ENCODE data around the gene UBE3A. TPM values are rescaled to one million over a fixed set of nuclear protein-coding genes. Genes with fewer than 3 reads are reported as not detected.

Gene UBE3A
- polyA plus RNA-seq, 1 of the 3 experiments (the other 2 are of a cell fraction) = 9.7 TPM

- no peak overlapping the region for H3K4me2 ChIP-seq
- no peak overlapping the region for H3K27ac ChIP-seq (ENCODE audit: low read depth in 2 of 2, low read length in 1 of 2)
- POLR2A ChIA-PET = interaction anchor here (0.6 kb wide), 1 partner anchor 12 kb away, joined by 3 read pairs; no protein-coding TSS in a partner anchor
- CTCF ChIA-PET = no interaction called here
- no peaks in the 10 kb centered on the region for H3K9me2 ChIP-seq
- H4K20me1 ChIP-seq (ENCODE audit: insufficient read depth) = no peaks in the 10 kb centered on the region
- no peaks in the 10 kb centered on the region for H3K79me2 ChIP-seq (ENCODE audit: insufficient read depth)
- H2AFZ ChIP-seq (ENCODE audit: low read depth) = no peak overlapping the region
- H3K4me3 ChIP-seq (ENCODE audit: low read depth in 2 of 2, low read length in 1 of 2) = no peak overlapping the region
- 93% methylated on average over 2 of the region's 2 CpGs for WGBS (ENCODE audit: low lambda C conversion rate)
- H3K36me3 ChIP-seq (replicated peaks in 1 of 2; ENCODE audit: control insufficient read depth in 1 of 2, insufficient read depth in 2 of 2, low read length in 1 of 2) = peaks cover 22 to 43% of the 10 kb centered on the region in 2 experiments
- H3K27me3 ChIP-seq (ENCODE audit: insufficient read depth) = no peaks in the 10 kb centered on the region
- peaks cover 2% of the 10 kb centered on the region for H3F3A ChIP-seq (replicated peaks; ENCODE audit: insufficient read depth)
- H3K4me1 ChIP-seq (ENCODE audit: control insufficient read depth in 1 of 2, insufficient read depth in 2 of 2, low read depth in 1 of 2, low read length in 1 of 2) = peaks cover 0 to 6% of the 10 kb centered on the region in 2 experiments; a peak in 1 of 4 replicates
- DNase-seq = no peak
- H3K9ac ChIP-seq = no peak overlapping the region
- TF ChIP-seq, protein P1, sequence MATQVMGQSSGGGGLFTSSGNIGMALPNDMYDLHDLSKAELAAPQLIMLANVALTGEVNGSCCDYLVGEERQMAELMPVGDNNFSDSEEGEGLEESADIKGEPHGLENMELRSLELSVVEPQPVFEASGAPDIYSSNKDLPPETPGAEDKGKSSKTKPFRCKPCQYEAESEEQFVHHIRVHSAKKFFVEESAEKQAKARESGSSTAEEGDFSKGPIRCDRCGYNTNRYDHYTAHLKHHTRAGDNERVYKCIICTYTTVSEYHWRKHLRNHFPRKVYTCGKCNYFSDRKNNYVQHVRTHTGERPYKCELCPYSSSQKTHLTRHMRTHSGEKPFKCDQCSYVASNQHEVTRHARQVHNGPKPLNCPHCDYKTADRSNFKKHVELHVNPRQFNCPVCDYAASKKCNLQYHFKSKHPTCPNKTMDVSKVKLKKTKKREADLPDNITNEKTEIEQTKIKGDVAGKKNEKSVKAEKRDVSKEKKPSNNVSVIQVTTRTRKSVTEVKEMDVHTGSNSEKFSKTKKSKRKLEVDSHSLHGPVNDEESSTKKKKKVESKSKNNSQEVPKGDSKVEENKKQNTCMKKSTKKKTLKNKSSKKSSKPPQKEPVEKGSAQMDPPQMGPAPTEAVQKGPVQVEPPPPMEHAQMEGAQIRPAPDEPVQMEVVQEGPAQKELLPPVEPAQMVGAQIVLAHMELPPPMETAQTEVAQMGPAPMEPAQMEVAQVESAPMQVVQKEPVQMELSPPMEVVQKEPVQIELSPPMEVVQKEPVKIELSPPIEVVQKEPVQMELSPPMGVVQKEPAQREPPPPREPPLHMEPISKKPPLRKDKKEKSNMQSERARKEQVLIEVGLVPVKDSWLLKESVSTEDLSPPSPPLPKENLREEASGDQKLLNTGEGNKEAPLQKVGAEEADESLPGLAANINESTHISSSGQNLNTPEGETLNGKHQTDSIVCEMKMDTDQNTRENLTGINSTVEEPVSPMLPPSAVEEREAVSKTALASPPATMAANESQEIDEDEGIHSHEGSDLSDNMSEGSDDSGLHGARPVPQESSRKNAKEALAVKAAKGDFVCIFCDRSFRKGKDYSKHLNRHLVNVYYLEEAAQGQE (IDR thresholded peaks at IDR 0.05; ENCODE audit: low read depth, low read length) = no peak
- TF ChIP-seq POLR2AphosphoS5 (IDR thresholded peaks at IDR 0.05; ENCODE audit: low read depth, low read length) (no peak), USF2 (IDR thresholded peaks at IDR 0.05; ENCODE audit: borderline replicate concordance, low read depth, low read length) (no peak), TAF1 (IDR thresholded peaks at IDR 0.05; ENCODE audit: borderline replicate concordance, low read depth, low read length) (no peak), SMC3 (IDR thresholded peaks at IDR 0.05; ENCODE audit: low read depth, low read length) (no peak), TEAD4 (IDR thresholded peaks at IDR 0.05; ENCODE audit: borderline replicate concordance, insufficient read depth) (no peak), EZH2phosphoT487 (IDR thresholded peaks at IDR 0.05; ENCODE audit: borderline replicate concordance, low read depth) (no peak), ELF1 (IDR thresholded peaks at IDR 0.05) (no peak), MXI1 (IDR thresholded peaks at IDR 0.05; ENCODE audit: low read depth, low read length) (no peak), RFX5 (IDR thresholded peaks at IDR 0.05; ENCODE audit: low read length) (no peak), TCF12 (IDR thresholded peaks at IDR 0.05) (no peak), CHD2 (IDR thresholded peaks at IDR 0.05; ENCODE audit: low read length, partially characterized antibody) (no peak), EP300 (IDR thresholded peaks at IDR 0.05; ENCODE audit: borderline replicate concordance in 1 of 2, low read depth in 1 of 2, low read length in 1 of 2) (no peak), IRF3 (IDR thresholded peaks at IDR 0.05; ENCODE audit: low read depth, low read length) (no peak)
- TF ChIP-seq, protein P2, sequence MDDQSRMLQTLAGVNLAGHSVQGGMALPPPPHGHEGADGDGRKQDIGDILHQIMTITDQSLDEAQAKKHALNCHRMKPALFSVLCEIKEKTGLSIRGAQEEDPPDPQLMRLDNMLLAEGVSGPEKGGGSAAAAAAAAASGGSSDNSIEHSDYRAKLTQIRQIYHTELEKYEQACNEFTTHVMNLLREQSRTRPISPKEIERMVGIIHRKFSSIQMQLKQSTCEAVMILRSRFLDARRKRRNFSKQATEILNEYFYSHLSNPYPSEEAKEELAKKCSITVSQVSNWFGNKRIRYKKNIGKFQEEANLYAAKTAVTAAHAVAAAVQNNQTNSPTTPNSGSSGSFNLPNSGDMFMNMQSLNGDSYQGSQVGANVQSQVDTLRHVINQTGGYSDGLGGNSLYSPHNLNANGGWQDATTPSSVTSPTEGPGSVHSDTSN (IDR thresholded peaks at IDR 0.05) = no peak
- TF ChIP-seq, protein P3, sequence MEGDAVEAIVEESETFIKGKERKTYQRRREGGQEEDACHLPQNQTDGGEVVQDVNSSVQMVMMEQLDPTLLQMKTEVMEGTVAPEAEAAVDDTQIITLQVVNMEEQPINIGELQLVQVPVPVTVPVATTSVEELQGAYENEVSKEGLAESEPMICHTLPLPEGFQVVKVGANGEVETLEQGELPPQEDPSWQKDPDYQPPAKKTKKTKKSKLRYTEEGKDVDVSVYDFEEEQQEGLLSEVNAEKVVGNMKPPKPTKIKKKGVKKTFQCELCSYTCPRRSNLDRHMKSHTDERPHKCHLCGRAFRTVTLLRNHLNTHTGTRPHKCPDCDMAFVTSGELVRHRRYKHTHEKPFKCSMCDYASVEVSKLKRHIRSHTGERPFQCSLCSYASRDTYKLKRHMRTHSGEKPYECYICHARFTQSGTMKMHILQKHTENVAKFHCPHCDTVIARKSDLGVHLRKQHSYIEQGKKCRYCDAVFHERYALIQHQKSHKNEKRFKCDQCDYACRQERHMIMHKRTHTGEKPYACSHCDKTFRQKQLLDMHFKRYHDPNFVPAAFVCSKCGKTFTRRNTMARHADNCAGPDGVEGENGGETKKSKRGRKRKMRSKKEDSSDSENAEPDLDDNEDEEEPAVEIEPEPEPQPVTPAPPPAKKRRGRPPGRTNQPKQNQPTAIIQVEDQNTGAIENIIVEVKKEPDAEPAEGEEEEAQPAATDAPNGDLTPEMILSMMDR (IDR thresholded peaks at IDR 0.05) = no peak
- TF ChIP-seq, protein P4, sequence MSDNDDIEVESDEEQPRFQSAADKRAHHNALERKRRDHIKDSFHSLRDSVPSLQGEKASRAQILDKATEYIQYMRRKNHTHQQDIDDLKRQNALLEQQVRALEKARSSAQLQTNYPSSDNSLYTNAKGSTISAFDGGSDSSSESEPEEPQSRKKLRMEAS (IDR thresholded peaks at IDR 0.05; ENCODE audit: low read depth) = no peak
- no peaks in the 10 kb centered on the region for H3K9me3 ChIP-seq
Observed at GRCh38 chr15:25331860-25332259, 107.0 kb downstream of the UBE3A start.

Data from SK-N-SH (cell line).